Upper lobe of left lung (tissue), 6 donors: ENCODE measurements around the gene STARD3NL. TPM values are rescaled to one million over a fixed set of nuclear protein-coding genes. Genes with fewer than 3 reads are reported as not detected.

ENCODE experiments used
- ATAC-seq, 2 donors: fragments of 200-7000 bp; cut with Tn5 transposase; one replicate each; pipeline ENCODE4 v1.9.1; 2022; ENCODE audit warnings: mild to moderate bottlenecking in 2 of 2, moderate library complexity in 2 of 2; ENCODE audit not compliant: low FRiP score in 2 of 2
- DNase-seq, 2 donors: peaks; one replicate each; pipeline ENCODE4 v3.0.0-alpha.2; 2019 to 2020
- H3K27ac ChIP-seq, 4 donors: fragments of 200-600 bp; sonication (generic); one replicate each; pipeline ENCODE4 v1.5.1; 2016 to 2019
- H3K27me3 ChIP-seq, 4 donors: fragments of 200-600 bp; sonication (generic); one replicate each; pipeline ENCODE4 v1.5.1; 2017 to 2019
- H3K36me3 ChIP-seq, 4 donors: fragments of 200-600 bp; sonication (generic); one replicate each; pipeline ENCODE4 v1.5.1; 2016 to 2019
- H3K4me1 ChIP-seq, 4 donors: fragments of 200-600 bp; sonication (generic); one replicate each; pipeline ENCODE4 v1.5.1; 2018 to 2019
- H3K4me3 ChIP-seq, 4 donors: fragments of 200-600 bp; sonication (generic); one replicate each; pipeline ENCODE4 v1.5.1; 2017 to 2019; ENCODE audit warnings: mild to moderate bottlenecking in 2 of 4, moderate library complexity in 1 of 4
- H3K9me3 ChIP-seq, 4 donors: fragments of 200-600 bp; sonication (generic); one replicate each; pipeline ENCODE4 v1.5.1; 2018 to 2019
- EP300 ChIP-seq, 4 donors: sonication (generic); formaldehyde crosslinking; IDR thresholded peaks; one replicate each; pipeline ENCODE4 v1.5.1; 2017; ENCODE audit warnings: antibody characterized with exemption in 4 of 4, control low read depth in 2 of 4
- POLR2A ChIP-seq, 4 donors: fragments of 450-650 bp; IDR thresholded peaks; one replicate each; pipeline ENCODE4 v1.5.1; 2016 to 2017; ENCODE audit warnings: antibody characterized with exemption in 4 of 4, mild to moderate bottlenecking in 2 of 4
- POLR2AphosphoS5 ChIP-seq, 2 donors: sonication (generic); formaldehyde crosslinking; IDR thresholded peaks; one replicate each; pipeline ENCODE4 v1.5.1; 2017; ENCODE audit warnings: antibody characterized with exemption in 2 of 2
- WGBS, 2 donors: methylation state at CpG; one replicate each; pipeline ENCODE4 v1.1.5; 2017 to 2018; 5-methylcytosine and 5-hydroxymethylcytosine counted together
- total RNA-seq, 6 donors: library from RNA; depleted of rRNA in 4 of 6; stranded (reverse); fragments of >200 nt in 4 of 6; gene quantifications; one replicate each; pipeline versions ENCODE4 v1.1.0 to v1.2.1, GENCODE V29; 2016 to 2021
- TF ChIP-seq, protein P1 (sequence below), 6 experiments: fragments of 450-650 bp in 4 of 6; fragments of 200-600 bp in 2 of 6; sonication (generic) in 2 of 6; IDR thresholded peaks; one replicate each; pipeline ENCODE4 v1.5.1; 2016 to 2019; ENCODE audit warnings: antibody characterized with exemption in 6 of 6
- donor health status: DM: no; HTN: no; CAD: no; lungs with moderate emphysema.
- donor health status: DM: no; HTN: yes; CAD: no; lungs with severe emphysema.

STARD3NL gene
- total RNA-seq, 6 donors from 2014 or later: 30.3 to 80.0 (median 51.1) TPM

DNA sequence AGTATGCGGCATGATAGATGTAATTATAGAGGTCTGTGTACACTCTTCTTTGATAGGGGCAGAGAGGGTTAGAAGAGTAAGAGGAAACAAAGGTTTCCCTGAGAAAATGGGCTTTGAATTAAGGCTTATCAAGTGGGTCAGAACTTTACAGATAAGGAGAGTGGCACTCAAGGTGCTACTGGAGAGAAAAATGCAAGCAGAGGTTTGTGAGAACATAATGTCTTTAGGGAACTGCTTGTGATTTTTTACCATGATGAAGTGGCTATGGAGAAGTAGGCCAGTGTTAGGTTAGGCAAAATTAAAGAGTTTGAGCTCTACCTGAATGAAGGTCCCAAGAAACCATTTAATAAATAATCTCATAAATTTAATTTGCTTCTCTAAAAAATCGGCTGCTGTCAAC lies 14.3 kb downstream of the STARD3NL start:
- WGBS, 2 donors: 64 to 73% methylated on average over 2 of the region's 2 CpGs

DNA sequence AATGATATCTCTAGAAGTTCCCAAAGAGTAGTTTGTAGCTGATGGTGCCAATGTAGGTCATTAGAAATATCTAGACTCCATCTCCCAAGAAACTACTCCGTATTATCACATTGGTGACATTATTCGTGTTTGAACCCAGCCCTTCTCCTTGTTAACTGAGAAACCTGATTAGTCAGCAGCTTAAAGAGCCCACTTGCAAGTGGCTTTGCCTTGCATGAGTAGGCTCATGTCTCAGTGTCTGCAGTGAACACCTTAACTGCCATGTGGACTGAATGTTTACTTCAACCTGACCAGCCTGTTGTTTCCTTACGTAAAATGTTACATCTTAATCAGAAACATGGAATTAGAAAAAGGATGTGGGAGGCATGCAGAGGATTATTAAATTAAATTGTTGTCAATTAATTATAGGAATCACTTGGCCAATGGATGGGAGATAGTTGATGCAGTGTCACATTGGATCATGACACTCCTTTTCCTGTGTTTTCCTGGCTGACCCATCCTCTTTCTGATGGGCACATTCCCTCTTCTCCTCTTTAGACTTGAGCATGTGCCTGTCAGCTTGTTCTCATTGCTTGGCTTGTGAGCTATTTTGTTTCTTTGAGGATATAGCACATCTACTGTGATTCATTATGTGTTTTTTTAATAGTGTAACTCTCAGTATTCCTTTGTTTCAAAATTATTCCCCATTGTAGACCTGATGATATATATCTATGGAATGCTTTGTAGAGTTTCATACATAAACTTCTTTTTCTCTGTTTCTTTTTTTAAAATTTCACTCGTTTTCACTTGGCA lies 18.0 kb downstream of the STARD3NL start:
- Histone ChIP-seq H3K27me3 (no peaks in the 10 kb centered on the region), H3K36me3 (no peaks in the 10 kb centered on the region), H3K9me3 (no peaks in the 10 kb centered on the region), H3K27ac (peak overlapping the region in 1 of 4 donors; percentile 52), H3K4me3 (no peak overlapping the region), H3K4me1 (peaks cover 32 to 51% (median 45%) of the 10 kb centered on the region in 4 donors)
- DNase-seq (no peak), ATAC-seq (no peak)
- WGBS, 2 donors: 71 to 77% methylated on average over 4 of the region's 4 CpGs
- TF ChIP-seq, protein P1, sequence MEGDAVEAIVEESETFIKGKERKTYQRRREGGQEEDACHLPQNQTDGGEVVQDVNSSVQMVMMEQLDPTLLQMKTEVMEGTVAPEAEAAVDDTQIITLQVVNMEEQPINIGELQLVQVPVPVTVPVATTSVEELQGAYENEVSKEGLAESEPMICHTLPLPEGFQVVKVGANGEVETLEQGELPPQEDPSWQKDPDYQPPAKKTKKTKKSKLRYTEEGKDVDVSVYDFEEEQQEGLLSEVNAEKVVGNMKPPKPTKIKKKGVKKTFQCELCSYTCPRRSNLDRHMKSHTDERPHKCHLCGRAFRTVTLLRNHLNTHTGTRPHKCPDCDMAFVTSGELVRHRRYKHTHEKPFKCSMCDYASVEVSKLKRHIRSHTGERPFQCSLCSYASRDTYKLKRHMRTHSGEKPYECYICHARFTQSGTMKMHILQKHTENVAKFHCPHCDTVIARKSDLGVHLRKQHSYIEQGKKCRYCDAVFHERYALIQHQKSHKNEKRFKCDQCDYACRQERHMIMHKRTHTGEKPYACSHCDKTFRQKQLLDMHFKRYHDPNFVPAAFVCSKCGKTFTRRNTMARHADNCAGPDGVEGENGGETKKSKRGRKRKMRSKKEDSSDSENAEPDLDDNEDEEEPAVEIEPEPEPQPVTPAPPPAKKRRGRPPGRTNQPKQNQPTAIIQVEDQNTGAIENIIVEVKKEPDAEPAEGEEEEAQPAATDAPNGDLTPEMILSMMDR (IDR thresholded peaks at IDR 0.05): no peak
- no peak for TF ChIP-seq POLR2AphosphoS5 (IDR thresholded peaks at IDR 0.05)
- no peak for TF ChIP-seq EP300 (IDR thresholded peaks at IDR 0.05)

More for the DNA sequence above, 14.3 kb downstream of the STARD3NL start:
- Histone ChIP-seq H3K27me3 (no peaks in the 10 kb centered on the region), H3K4me3 (peak overlapping the region in 1 of 4 donors; percentile 26), H3K36me3 (no peaks in the 10 kb centered on the region), H3K4me1 (peaks cover 18 to 28% (median 24%) of the 10 kb centered on the region in 4 donors), H3K27ac (peak overlapping the region; percentile 17 to 73 (median 29)), H3K9me3 (no peaks in the 10 kb centered on the region)
- peak; percentile 53 to 81 for ATAC-seq
- no peak for DNase-seq
- TF ChIP-seq POLR2A (IDR thresholded peaks at IDR 0.05) (no peak), EP300 (IDR thresholded peaks at IDR 0.05) (peak in 2 of 4 donors; percentile 9 to 48)

DNA sequence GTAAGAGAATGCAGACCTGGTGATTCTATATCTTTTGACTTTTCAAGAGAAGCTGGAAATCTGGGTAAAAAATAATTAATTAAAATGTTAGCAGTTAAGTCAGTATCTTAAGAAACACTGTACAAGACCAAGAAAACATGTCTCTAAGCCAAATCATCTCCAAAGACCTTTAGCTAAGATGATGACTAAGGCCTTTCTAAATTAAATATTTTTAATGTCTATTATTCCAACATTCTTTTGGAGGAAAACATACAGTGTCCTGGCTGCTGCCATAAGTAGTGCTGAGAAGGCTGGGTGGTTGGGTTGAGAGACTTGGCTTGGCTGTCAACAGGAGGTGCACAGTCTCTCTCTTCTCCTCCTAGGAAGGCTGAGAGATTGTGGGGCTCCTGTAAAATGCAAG lies 20.3 kb downstream of the STARD3NL start:
- Histone ChIP-seq H3K4me3 (no peak overlapping the region), H3K36me3 (no peaks in the 10 kb centered on the region), H3K27ac (no peak overlapping the region), H3K4me1 (peaks cover 32 to 51% (median 41%) of the 10 kb centered on the region in 4 donors), H3K27me3 (no peaks in the 10 kb centered on the region), H3K9me3 (no peaks in the 10 kb centered on the region)
- ATAC-seq: no peak
- TF ChIP-seq, protein P1 (IDR thresholded peaks at IDR 0.05): no peak
- TF ChIP-seq POLR2AphosphoS5 (IDR thresholded peaks at IDR 0.05): no peak
- DNase-seq: no peak

DNA sequence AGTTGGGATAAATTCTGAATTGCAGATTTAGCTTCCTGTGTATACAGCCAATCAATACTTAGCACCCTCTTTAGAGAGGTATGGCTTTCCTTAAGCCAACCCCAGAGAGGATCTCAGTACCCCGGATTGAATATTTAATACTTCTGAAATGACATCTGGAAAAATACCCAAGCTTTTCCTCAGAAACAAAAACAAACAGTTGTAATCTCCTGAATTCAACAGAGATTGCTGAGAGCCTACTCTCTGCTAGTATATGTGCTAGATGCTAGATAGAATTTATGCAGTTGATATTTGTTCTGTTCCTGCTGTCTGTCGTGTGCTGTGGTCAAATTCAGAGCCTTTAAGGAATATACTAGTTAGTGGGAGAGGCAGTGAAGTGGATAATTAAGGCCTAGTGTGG lies 21.1 kb downstream of the STARD3NL start:
- Histone ChIP-seq H3K36me3 (no peaks in the 10 kb centered on the region), H3K4me1 (peaks cover 32 to 51% (median 38%) of the 10 kb centered on the region in 4 donors), H3K27ac (no peak overlapping the region), H3K27me3 (no peaks in the 10 kb centered on the region), H3K4me3 (no peak overlapping the region), H3K9me3 (no peaks in the 10 kb centered on the region)
- WGBS, 2 donors: 55 to 72% methylated on average over 2 of the region's 2 CpGs
- no peak for TF ChIP-seq POLR2AphosphoS5 (IDR thresholded peaks at IDR 0.05)
- no peak for TF ChIP-seq POLR2A (IDR thresholded peaks at IDR 0.05)
- no peak for TF ChIP-seq EP300 (IDR thresholded peaks at IDR 0.05)
- TF ChIP-seq, protein P1 (IDR thresholded peaks at IDR 0.05): no peak
- no peak for ATAC-seq
- DNase-seq: no peak

DNA sequence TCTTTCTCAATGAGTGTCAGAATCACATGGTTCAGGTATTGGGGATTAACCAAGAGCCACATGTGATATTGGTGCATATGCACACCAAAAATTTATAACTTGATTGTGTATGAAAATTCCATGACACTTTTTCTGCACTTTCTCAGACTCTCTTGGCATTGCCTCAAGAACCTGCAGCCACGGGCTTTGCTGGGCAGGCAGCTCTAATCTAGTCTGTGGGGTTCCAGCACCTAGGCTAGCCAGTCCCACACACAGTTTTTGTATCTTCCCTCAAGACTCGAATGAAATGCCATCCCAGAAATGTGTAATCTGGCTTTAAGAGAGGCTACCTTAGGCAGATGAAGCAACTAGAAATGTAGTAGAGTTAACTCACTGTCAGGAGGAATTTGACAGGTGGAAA lies 21.7 kb downstream of the STARD3NL start:
- Histone ChIP-seq H3K4me1 (peaks cover 32 to 51% (median 38%) of the 10 kb centered on the region in 4 donors), H3K27me3 (no peaks in the 10 kb centered on the region), H3K4me3 (no peak overlapping the region), H3K36me3 (no peaks in the 10 kb centered on the region), H3K27ac (no peak overlapping the region), H3K9me3 (no peaks in the 10 kb centered on the region)
- DNase-seq: no peak
- no peak for TF ChIP-seq EP300 (IDR thresholded peaks at IDR 0.05)
- WGBS, 2 donors: 48 to 58% methylated on average over 2 of the region's 2 CpGs
- ATAC-seq: no peak

DNA sequence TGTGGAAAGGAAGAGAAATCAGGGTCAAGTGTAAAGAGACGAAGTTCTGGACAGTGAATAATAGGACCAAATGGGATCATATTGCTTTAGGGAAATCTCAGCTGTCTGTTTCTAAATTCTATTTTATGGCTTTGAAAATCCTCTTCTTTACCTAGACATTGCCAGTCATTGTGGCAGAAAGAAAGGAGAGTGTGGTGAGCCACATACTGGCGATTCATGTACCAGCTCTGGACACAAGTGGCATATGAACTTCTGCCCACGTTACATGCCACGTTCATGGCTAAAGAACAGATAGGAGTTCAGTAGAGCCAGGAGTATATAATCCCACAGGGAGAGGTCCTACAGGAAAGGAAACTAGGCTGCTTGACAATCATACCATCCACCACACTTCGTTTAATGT lies 28.0 kb downstream of the STARD3NL start:
- Histone ChIP-seq H3K36me3 (peaks cover 0 to 30% (median under 1%) of the 10 kb centered on the region in 4 donors), H3K4me3 (no peak overlapping the region), H3K27me3 (no peaks in the 10 kb centered on the region), H3K9me3 (no peaks in the 10 kb centered on the region), H3K4me1 (no peaks in the 10 kb centered on the region), H3K27ac (no peak overlapping the region)
- no peak for DNase-seq
- no peak for ATAC-seq
- TF ChIP-seq POLR2A (IDR thresholded peaks at IDR 0.05): no peak
- TF ChIP-seq, protein P1 (IDR thresholded peaks at IDR 0.05): no peak
- TF ChIP-seq EP300 (IDR thresholded peaks at IDR 0.05): no peak
- no peak for TF ChIP-seq POLR2AphosphoS5 (IDR thresholded peaks at IDR 0.05)
- 82 to 92% methylated on average over 5 of the region's 5 CpGs for WGBS, 2 donors
